ENCODE measurements around the gene ABI2. TPM values are rescaled to one million over a fixed set of nuclear protein-coding genes. Genes with fewer than 3 reads are reported as not detected.

The ABI2 gene
- total and polyA plus RNA-seq, 2 experiments from 2014 or later = 22.6 to 27.5 TPM

GRCh38 chr2:203450561-203450960 is 122.4 kb downstream of the ABI2 start:
- DNase-seq (ENCODE audit: low spot score) = peak; percentile 12
- H3K27ac ChIP-seq = no peak overlapping the region

GRCh38 chr2:203451011-203451410 is 122.8 kb downstream of the ABI2 start:
- H3K4me2 ChIP-seq = no peak overlapping the region
- 94% methylated on average over 2 of the region's 2 CpGs for WGBS (ENCODE audit: low lambda C conversion rate, missing lambda C conversion rate)
- H4K20me1 ChIP-seq (ENCODE audit: insufficient read depth, poor library complexity, severe bottlenecking) = no peaks in the 10 kb centered on the region
- TF ChIP-seq CTCF (IDR thresholded peaks at IDR 0.05; ENCODE audit: poor library complexity) (no peak), EZH2 (IDR thresholded peaks at IDR 0.05; ENCODE audit: borderline replicate concordance) (no peak), EZH2phosphoT487 (IDR thresholded peaks at IDR 0.05; ENCODE audit: low read depth, severe bottlenecking, unreplicated experiment) (no peak)
- H3K9me2 ChIP-seq (replicated peaks; ENCODE audit: insufficient read depth) = no peaks in the 10 kb centered on the region
- no peaks in the 10 kb centered on the region for H3K36me3 ChIP-seq (replicated peaks; ENCODE audit: insufficient read depth, low read depth)
- no peak for DNase-seq (ENCODE audit: low spot score)
- H3K79me2 ChIP-seq = no peaks in the 10 kb centered on the region
- no peak overlapping the region for H3K4me3 ChIP-seq
- no peaks in the 10 kb centered on the region for H3K9me3 ChIP-seq (ENCODE audit: low read depth)
- H2AFZ ChIP-seq = no peak overlapping the region
- H3K27me3 ChIP-seq = no peaks in the 10 kb centered on the region
- peak overlapping the region; percentile 8 for H3K27ac ChIP-seq
- H3K4me1 ChIP-seq (ENCODE audit: insufficient read depth) = peaks cover 10% of the 10 kb centered on the region

More at GRCh38 chr2:203450561-203450960, 122.4 kb downstream of the ABI2 start:
- no peaks in the 10 kb centered on the region for H3K79me2 ChIP-seq
- H3K27me3 ChIP-seq = no peaks in the 10 kb centered on the region
- TF ChIP-seq CTCF (IDR thresholded peaks at IDR 0.05; ENCODE audit: poor library complexity) = no peak
- TF ChIP-seq EZH2phosphoT487 (IDR thresholded peaks at IDR 0.05; ENCODE audit: low read depth, severe bottlenecking, unreplicated experiment) = no peak
- TF ChIP-seq EZH2 (IDR thresholded peaks at IDR 0.05; ENCODE audit: borderline replicate concordance) = no peak
- H3K4me3 ChIP-seq = no peak overlapping the region
- no peaks in the 10 kb centered on the region for H4K20me1 ChIP-seq (ENCODE audit: insufficient read depth, poor library complexity, severe bottlenecking)
- H3K36me3 ChIP-seq (replicated peaks; ENCODE audit: insufficient read depth, low read depth) = no peaks in the 10 kb centered on the region
- no peak overlapping the region for H3K4me2 ChIP-seq
- WGBS (ENCODE audit: low lambda C conversion rate, missing lambda C conversion rate) = 83% methylated on average over 3 of the region's 3 CpGs
- no peaks in the 10 kb centered on the region for H3K9me3 ChIP-seq (ENCODE audit: low read depth)
- H3K9me2 ChIP-seq (replicated peaks; ENCODE audit: insufficient read depth) = no peaks in the 10 kb centered on the region
- H2AFZ ChIP-seq = no peak overlapping the region
- peaks cover 10% of the 10 kb centered on the region for H3K4me1 ChIP-seq (ENCODE audit: insufficient read depth)

- H3K4me3 ChIP-seq = no peak overlapping the region
- H3K4me1 ChIP-seq (ENCODE audit: insufficient read depth) = peaks cover 10% of the 10 kb centered on the region
- no peak for DNase-seq (ENCODE audit: low spot score)
- peak overlapping the region; percentile 8 for H3K27ac ChIP-seq
- H2AFZ ChIP-seq = no peak overlapping the region
- no peaks in the 10 kb centered on the region for H3K9me3 ChIP-seq (ENCODE audit: low read depth)
- no peaks in the 10 kb centered on the region for H3K27me3 ChIP-seq
- no peaks in the 10 kb centered on the region for H3K79me2 ChIP-seq
- no peaks in the 10 kb centered on the region for H3K9me2 ChIP-seq (replicated peaks; ENCODE audit: insufficient read depth)
- no peak for TF ChIP-seq EZH2phosphoT487 (IDR thresholded peaks at IDR 0.05; ENCODE audit: low read depth, severe bottlenecking, unreplicated experiment)
- TF ChIP-seq CTCF (IDR thresholded peaks at IDR 0.05; ENCODE audit: poor library complexity) = no peak
- no peak for TF ChIP-seq EZH2 (IDR thresholded peaks at IDR 0.05; ENCODE audit: borderline replicate concordance)
- no peaks in the 10 kb centered on the region for H4K20me1 ChIP-seq (ENCODE audit: insufficient read depth, poor library complexity, severe bottlenecking)
- 96% methylated on average over 1 of the region's 1 CpG for WGBS (ENCODE audit: low lambda C conversion rate, missing lambda C conversion rate)
- H3K4me2 ChIP-seq = no peak overlapping the region
- no peaks in the 10 kb centered on the region for H3K36me3 ChIP-seq (replicated peaks; ENCODE audit: insufficient read depth, low read depth)
Measured at GRCh38 chr2:203451689-203452088, 123.5 kb downstream of the ABI2 start.

Data from hepatocyte (in vitro differentiated cells).